Prostate gland (tissue), 2 donors: ENCODE results near the gene STK17B.

ENCODE experiments used
- POLR2A ChIP-seq: fragments of 450-650 bp; IDR thresholded peaks from one replicate; pipeline ENCODE4 v1.6.1; 2016; ENCODE audit warnings: antibody characterized with exemption, mild to moderate bottlenecking
- POLR2AphosphoS5 ChIP-seq: sonication (generic); formaldehyde crosslinking; IDR thresholded peaks from one replicate; pipeline ENCODE4 v1.6.1; 2017; ENCODE audit warnings: antibody characterized with exemption
- TF ChIP-seq, protein P1 (sequence below), 4 experiments: fragments of 200-600 bp in 2 of 4; fragments of 450-650 bp in 2 of 4; sonication (generic) in 2 of 4; IDR thresholded peaks; 1 replicate in 3 of 4; 2 replicates in 1 of 4; pipeline ENCODE4 v1.5.1; 2016 to 2019; ENCODE audit warnings: antibody characterized with exemption in 4 of 4, mild to moderate bottlenecking in 2 of 4, moderate library complexity in 2 of 4

DNA sequence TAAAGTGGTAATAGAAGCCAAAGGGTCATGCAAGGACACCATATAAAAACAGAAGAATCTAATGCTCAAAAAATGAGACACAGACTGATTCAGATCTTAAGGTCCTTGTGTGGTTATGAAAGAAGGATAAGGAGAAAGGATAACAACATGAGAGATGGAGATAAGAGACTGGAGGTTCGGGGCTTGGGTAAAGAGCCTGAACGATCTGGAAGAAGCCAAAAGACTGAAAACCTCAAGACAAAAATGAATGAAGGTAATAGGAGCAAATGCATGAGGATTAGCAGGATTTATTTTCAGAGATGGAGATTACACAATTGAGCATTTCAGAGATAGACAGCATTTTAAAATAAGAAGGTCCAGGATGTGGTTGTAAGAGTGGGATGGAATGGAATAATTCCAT lies 26.1 kb downstream of the STK17B start:
- TF ChIP-seq POLR2AphosphoS5 (no peak), POLR2A (no peak)
- TF ChIP-seq, protein P1, sequence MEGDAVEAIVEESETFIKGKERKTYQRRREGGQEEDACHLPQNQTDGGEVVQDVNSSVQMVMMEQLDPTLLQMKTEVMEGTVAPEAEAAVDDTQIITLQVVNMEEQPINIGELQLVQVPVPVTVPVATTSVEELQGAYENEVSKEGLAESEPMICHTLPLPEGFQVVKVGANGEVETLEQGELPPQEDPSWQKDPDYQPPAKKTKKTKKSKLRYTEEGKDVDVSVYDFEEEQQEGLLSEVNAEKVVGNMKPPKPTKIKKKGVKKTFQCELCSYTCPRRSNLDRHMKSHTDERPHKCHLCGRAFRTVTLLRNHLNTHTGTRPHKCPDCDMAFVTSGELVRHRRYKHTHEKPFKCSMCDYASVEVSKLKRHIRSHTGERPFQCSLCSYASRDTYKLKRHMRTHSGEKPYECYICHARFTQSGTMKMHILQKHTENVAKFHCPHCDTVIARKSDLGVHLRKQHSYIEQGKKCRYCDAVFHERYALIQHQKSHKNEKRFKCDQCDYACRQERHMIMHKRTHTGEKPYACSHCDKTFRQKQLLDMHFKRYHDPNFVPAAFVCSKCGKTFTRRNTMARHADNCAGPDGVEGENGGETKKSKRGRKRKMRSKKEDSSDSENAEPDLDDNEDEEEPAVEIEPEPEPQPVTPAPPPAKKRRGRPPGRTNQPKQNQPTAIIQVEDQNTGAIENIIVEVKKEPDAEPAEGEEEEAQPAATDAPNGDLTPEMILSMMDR (IDR thresholded peaks at IDR 0.05), result no peak
